Motor neuron (in vitro differentiated cells): ENCODE data around the gene CRYZ. TPM values are rescaled to one million over a fixed set of nuclear protein-coding genes. Genes with fewer than 3 reads are reported as not detected.
A peak's percentile ranks its signal among the peaks of the same experiment; 100 is the strongest.
"Not testable (repeated sequence)": the region's sequence is repeated elsewhere in the genome, so short reads cannot be mapped to it uniquely, and the experiment has no call there.

ENCODE experiments used
- ATAC-seq, 8 experiments: fragments of 200-7000 bp; cut with Tn5 transposase; replicated peaks in 6 of 8; 2 replicates each; pipeline ENCODE4 v1.8.0; 2021; ENCODE audit warnings: mild to moderate bottlenecking in 8 of 8, moderate library complexity in 8 of 8
- H3K27ac ChIP-seq, 2 donors: fragments of 250-450 bp; sonication (Bioruptor Pico); 2 replicates each; pipeline ENCODE4 v1.9.0; 2021; ENCODE audit warnings: antibody characterized with exemption in 2 of 2, mild to moderate bottlenecking in 2 of 2, moderate library complexity in 1 of 2
- H3K4me1 ChIP-seq, 2 donors: fragments of 250-450 bp; sonication (Bioruptor Pico); replicated peaks in 1 of 2; 2 replicates each; pipeline ENCODE4 v1.6.1; 2021; ENCODE audit warnings: antibody characterized with exemption in 2 of 2, mild to moderate bottlenecking in 2 of 2, moderate library complexity in 1 of 2
- H3K4me3 ChIP-seq, 5 donors: fragments of 250-450 bp; sonication (Bioruptor Pico); 2 replicates each; pipeline ENCODE4 v1.9.0; 2021; ENCODE audit warnings: antibody characterized with exemption in 5 of 5, mild to moderate bottlenecking in 5 of 5, moderate library complexity in 4 of 5
- WGBS, 10 experiments: fragments of 450-650 bp; shearing (Covaris generic); methylation state at CpG; one replicate each; pipeline ENCODE4 v1.0.0; 2022; 5-methylcytosine and 5-hydroxymethylcytosine counted together
- in situ Hi-C, 9 experiments: fragments of 400-800 bp; cut with MboI; loops; one replicate each; pipeline ENCODE4 v1.15.0; 2021; ENCODE audit warnings: low sequenced_read_pairs in 9 of 9, low pct_unique_long_range_greater_than_20kb in 2 of 9; ENCODE audit not compliant: unreplicated experiment in 9 of 9
- total RNA-seq, 8 experiments: library from RNA; unstranded; fragments of 300-600 nt; gene quantifications; 2 replicates each; pipeline versions ENCODE4 v1.2.3 to v1.2.4, GENCODE V29; 2022

CRYZ gene
- total RNA-seq, 8 experiments from 2014 or later = 14.7 to 31.2 (median 20.5) TPM

- H3K27ac ChIP-seq = no peak overlapping the region
- in situ Hi-C loops = loop anchor here in 4 of 9 experiments (25.0 kb wide), 1 partner anchor 457 kb away; no protein-coding TSS in a partner anchor
- H3K4me1 ChIP-seq = no peaks in the 10 kb centered on the region
- no peak for ATAC-seq
- no peak overlapping the region for H3K4me3 ChIP-seq
Measured at GRCh38 chr1:74755475-74755874, 22.6 kb upstream of the CRYZ start.

- Histone ChIP-seq H3K27ac (no peak overlapping the region), H3K4me1 (no peaks in the 10 kb centered on the region), H3K4me3 (no peak overlapping the region)
- WGBS, 10 experiments = 13 to 100% (median 66%) methylated on average over 1 to 2 of the region's 2 CpGs
- in situ Hi-C loops = loop anchor here in 4 of 9 experiments (25.0 kb wide), 1 partner anchor 459 kb away; no protein-coding TSS in a partner anchor
- no peak for ATAC-seq
Measured at GRCh38 chr1:74753104-74753503, 20.3 kb upstream of the CRYZ start.

GRCh38 chr1:74748960-74749359, 16.1 kb upstream of the CRYZ start:
- H3K4me1 ChIP-seq = no peaks in the 10 kb centered on the region
- H3K27ac ChIP-seq = no peak overlapping the region
- in situ Hi-C loops = no loop called here
- WGBS, 10 experiments = 83 to 100% (median 94%) methylated on average over 1 of the region's 1 CpG; no CpG with 5 or more reads in 6 of the 10 experiments
- ATAC-seq = no peak
- H3K4me3 ChIP-seq = no peak overlapping the region

- in situ Hi-C loops, H3K27ac ChIP-seq, ATAC-seq, H3K4me1 ChIP-seq, H3K4me3 ChIP-seq: not testable (repeated sequence)
- WGBS, 10 experiments = 90 to 100% (median 97%) methylated on average over 1 to 6 of the region's 6 CpGs; no CpG with 5 or more reads in 4 of the 10 experiments
Measured at GRCh38 chr1:74745247-74745646, 12.4 kb upstream of the CRYZ start.

- WGBS, 10 experiments = 90 to 100% (median 98%) methylated on average over 2 to 10 of the region's 13 CpGs; no CpG with 5 or more reads in 4 of the 10 experiments
- H3K4me3 ChIP-seq, H3K27ac ChIP-seq, ATAC-seq, in situ Hi-C loops, H3K4me1 ChIP-seq: not testable (repeated sequence)
Measured at GRCh38 chr1:74740307-74740980, 7.6 kb upstream of the CRYZ start.

- Histone ChIP-seq H3K4me1 (peaks cover 8 to 17% of the 10 kb centered on the region in 2 donors), H3K27ac (no peak overlapping the region), H3K4me3 (no peak overlapping the region)
- WGBS, 10 experiments = 79 to 100% (median 94%) methylated on average over 1 to 4 of the region's 4 CpGs; no CpG with 5 or more reads in 3 of the 10 experiments
- in situ Hi-C loops = no loop called here
- ATAC-seq = no peak
Measured at GRCh38 chr1:74737333-74737732, 4.5 kb upstream of the CRYZ start.

GRCh38 chr1:74733604-74734484, 994 bp upstream of the CRYZ start:
- peak overlapping the region; percentile 84 to 89 for H3K27ac ChIP-seq
- ATAC-seq = peak; percentile 47 to 69 (median 58)
- H3K4me1 ChIP-seq = peaks cover 13 to 23% of the 10 kb centered on the region in 2 donors
- WGBS, 10 experiments = 14 to 39% (median 20%) methylated on average over 1 to 11 of the region's 11 CpGs
- peak overlapping the region; percentile 58 to 75 (median 65) for H3K4me3 ChIP-seq
- in situ Hi-C loops = no loop called here

- peaks cover 13 to 23% of the 10 kb centered on the region in 2 donors for H3K4me1 ChIP-seq
- H3K4me3 ChIP-seq = peak overlapping the region; percentile 58 to 75 (median 65)
- peak; percentile 12 to 63 (median 34) for ATAC-seq
- peak overlapping the region; percentile 84 to 89 for H3K27ac ChIP-seq
- in situ Hi-C loops = not testable (repeated sequence)
- WGBS, 10 experiments = 0 to 25% (median 3%) methylated on average over 1 to 8 of the region's 17 CpGs; no CpG with 5 or more reads in 3 of the 10 experiments
Measured at GRCh38 chr1:74732071-74732946, 541 bp downstream of the CRYZ start.

- no peak overlapping the region for H3K27ac ChIP-seq
- in situ Hi-C loops = no loop called here
- H3K4me3 ChIP-seq = peak overlapping the region; percentile 12 to 75 (median 24)
- no peak for ATAC-seq
- peaks cover 13 to 23% of the 10 kb centered on the region in 2 donors for H3K4me1 ChIP-seq
- 28 to 91% (median 51%) methylated on average over 1 to 11 of the region's 11 CpGs for WGBS, 10 experiments
Measured at GRCh38 chr1:74731399-74732052, 1.3 kb downstream of the CRYZ start.

- ATAC-seq = no peak
- WGBS, 10 experiments = 63 to 100% (median 85%) methylated on average over 1 to 6 of the region's 6 CpGs
- in situ Hi-C loops = no loop called here
Measured at GRCh38 chr1:74729741-74730478, 2.9 kb downstream of the CRYZ start.

GRCh38 chr1:74728736-74729135, 4.1 kb downstream of the CRYZ start:
- Histone ChIP-seq H3K4me3 (no peak overlapping the region), H3K4me1 (peaks cover 5 to 6% of the 10 kb centered on the region in 2 donors), H3K27ac (no peak overlapping the region)
- peak in 1 of 8 experiments; percentile 13 for ATAC-seq
- 69 to 100% (median 83%) methylated on average over 1 to 3 of the region's 3 CpGs; no CpG with 5 or more reads in 3 of the 10 experiments for WGBS, 10 experiments
- in situ Hi-C loops = no loop called here

More at GRCh38 chr1:74729741-74730478, 2.9 kb downstream of the CRYZ start:
- no peak overlapping the region for H3K27ac ChIP-seq
- peaks cover 12 to 15% of the 10 kb centered on the region in 2 donors for H3K4me1 ChIP-seq
- H3K4me3 ChIP-seq = no peak overlapping the region
